NCI-H1436 treated with DMSO at 0.1 percent for 48 hours (cell line): Measurements from ENCODE around the gene HP.
"Not testable (repeated sequence)": the region's sequence is repeated elsewhere in the genome, so short reads cannot be mapped to it uniquely, and the experiment has no call there.

Source experiments
- DNase-seq: peaks from one replicate; lab custom pipeline; 2025; lab: John Stamatoyannopoulos, UW

The HP gene

GRCh38 chr16:72054254-72054847, at the start of gene HP:
HP (plus strand) TSS chr16:72054505; CDS start chr16:72054653, 148 bp downstream.
- not testable (repeated sequence) for DNase-seq

GRCh38 chr16:72008065-72008423, 46.3 kb upstream of the HP start:
- not testable (repeated sequence) for DNase-seq

GRCh38 chr16:72008424-72009216, 45.7 kb upstream of the HP start, which contains the start of gene DHODH:
DHODH (plus strand) TSS chr16:72008744; CDS start chr16:72008765, 21 bp downstream.
- DNase-seq, result peak; percentile 92

- no peak for DNase-seq
Measured at GRCh38 chr16:72009779-72010178, 44.5 kb upstream of the HP start.

GRCh38 chr16:72012607-72013006, 41.7 kb upstream of the HP start:
- DNase-seq, result no peak

- DNase-seq, result no peak
Measured at GRCh38 chr16:72013389-72013788, 40.9 kb upstream of the HP start.

- no peak for DNase-seq
Measured at GRCh38 chr16:72013888-72014581, 40.3 kb upstream of the HP start.

- DNase-seq, result no peak
Measured at GRCh38 chr16:72014675-72015074, 39.6 kb upstream of the HP start.

GRCh38 chr16:72015124-72015523, 39.2 kb upstream of the HP start:
- DNase-seq, result no peak

- DNase-seq, result no peak
Measured at GRCh38 chr16:72018470-72018869, 35.8 kb upstream of the HP start.

- DNase-seq, result no peak
Measured at GRCh38 chr16:72021043-72021442, 33.3 kb upstream of the HP start.

GRCh38 chr16:72022127-72022526, 32.2 kb upstream of the HP start:
- no peak for DNase-seq

GRCh38 chr16:72023962-72024361, 30.3 kb upstream of the HP start:
- DNase-seq, result no peak

GRCh38 chr16:72024862-72025382, 29.4 kb upstream of the HP start:
- no peak for DNase-seq

- no peak for DNase-seq
Measured at GRCh38 chr16:72025404-72026114, 28.7 kb upstream of the HP start.

- no peak for DNase-seq
Measured at GRCh38 chr16:72027669-72028378, 26.5 kb upstream of the HP start.

GRCh38 chr16:72029567-72030271, 24.6 kb upstream of the HP start:
- DNase-seq, result no peak

GRCh38 chr16:72033437-72033836, 20.9 kb upstream of the HP start:
- DNase-seq, result no peak

- no peak for DNase-seq
Measured at GRCh38 chr16:72036098-72036497, 18.2 kb upstream of the HP start.

- DNase-seq, result no peak
Measured at GRCh38 chr16:72042157-72042660, 12.1 kb upstream of the HP start.

GRCh38 chr16:72043058-72043457, 11.2 kb upstream of the HP start:
- no peak for DNase-seq
